Astrocyte (in vitro differentiated cells and primary cell): Measurements from ENCODE around the gene BCL3. TPM values are rescaled to one million over a fixed set of nuclear protein-coding genes. Genes with fewer than 3 reads are reported as not detected.

ENCODE experiments used
- DNase-seq: peaks from one replicate; pipeline ENCODE4 v3.0.0-alpha.2; 2010; ENCODE audit warnings: low read depth
- FAIRE-seq: peaks from 2 replicates; lab custom pipeline; 2011; peaks lifted over from hg19 to GRCh38; lab: Jason Lieb, UNC
- H2AFZ ChIP-seq: 2 replicates; pipeline ENCODE4 v1.6.0; 2012; ENCODE audit warnings: low read depth, low read length, inconsistent platforms
- H3K27ac ChIP-seq: 2 replicates; pipeline ENCODE4 v1.5.1; 2011; ENCODE audit warnings: low read depth, low read length, inconsistent platforms
- H3K27me3 ChIP-seq: 2 replicates; pipeline ENCODE4 v1.6.0; 2011; ENCODE audit warnings: low read length, inconsistent platforms; ENCODE audit not compliant: insufficient read depth
- H3K36me3 ChIP-seq: 2 replicates; pipeline ENCODE4 v1.5.1; 2011; ENCODE audit warnings: low read length, inconsistent platforms; ENCODE audit not compliant: insufficient read depth
- H3K4me1 ChIP-seq: 2 replicates; pipeline ENCODE4 v1.5.1; 2011; ENCODE audit warnings: low read length, inconsistent platforms; ENCODE audit not compliant: insufficient read depth
- H3K4me2 ChIP-seq: 2 replicates; pipeline ENCODE4 v1.6.0; 2012; ENCODE audit warnings: low read length, inconsistent platforms
- H3K4me3 ChIP-seq: 2 replicates; pipeline ENCODE4 v1.5.1; 2011; ENCODE audit warnings: low read depth, mild to moderate bottlenecking, low read length, inconsistent platforms; ENCODE audit not compliant: insufficient read depth
- H3K79me2 ChIP-seq: 2 replicates; pipeline ENCODE4 v1.6.0; 2012; ENCODE audit warnings: mild to moderate bottlenecking, low read length, inconsistent platforms; ENCODE audit not compliant: insufficient read depth
- H3K9ac ChIP-seq: 2 replicates; pipeline ENCODE4 v1.6.0; 2012; ENCODE audit warnings: mild to moderate bottlenecking, low read length, inconsistent platforms
- H3K9me3 ChIP-seq: 2 replicates; pipeline ENCODE4 v1.5.1; 2012; ENCODE audit warnings: low read depth, mild to moderate bottlenecking, low read length, inconsistent platforms; ENCODE audit not compliant: insufficient read depth
- H4K20me1 ChIP-seq: 2 replicates; pipeline ENCODE4 v1.6.0; 2012; ENCODE audit warnings: low read length, inconsistent platforms; ENCODE audit not compliant: insufficient read depth
- H3K27ac Mint-ChIP-seq: one replicate; pipeline ENCODE4 v1.8.0; 2021; ENCODE audit warnings: mild to moderate bottlenecking, mixed read lengths; ENCODE audit not compliant: unreplicated experiment
- H3K27me3 Mint-ChIP-seq: one replicate; pipeline ENCODE4 v1.8.0; 2021; ENCODE audit warnings: low read depth, mixed read lengths; ENCODE audit not compliant: unreplicated experiment
- H3K36me3 Mint-ChIP-seq: one replicate; pipeline ENCODE4 v1.8.0; 2021; ENCODE audit warnings: low read depth, mixed read lengths; ENCODE audit not compliant: unreplicated experiment
- H3K4me1 Mint-ChIP-seq: one replicate; pipeline ENCODE4 v1.8.0; 2021; ENCODE audit warnings: low read depth, mixed read lengths; ENCODE audit not compliant: unreplicated experiment
- H3K4me3 Mint-ChIP-seq: one replicate; pipeline ENCODE4 v1.8.0; 2021; ENCODE audit warnings: mild to moderate bottlenecking, moderate library complexity, mixed read lengths; ENCODE audit not compliant: unreplicated experiment
- H3K9me3 Mint-ChIP-seq: one replicate; pipeline ENCODE4 v1.8.0; 2021; ENCODE audit warnings: mild to moderate bottlenecking, mixed read lengths; ENCODE audit not compliant: unreplicated experiment
- CTCF ChIP-seq: IDR thresholded peaks from 2 replicates; pipeline ENCODE4 v1.5.1; 2011; ENCODE audit warnings: low read depth, mild to moderate bottlenecking, inconsistent platforms, low read length, moderate library complexity; ENCODE audit not compliant: insufficient read depth
- EZH2 ChIP-seq: IDR thresholded peaks from 2 replicates; pipeline ENCODE4 v1.6.1; 2012; ENCODE audit warnings: mild to moderate bottlenecking, low read length, inconsistent platforms; ENCODE audit not compliant: insufficient read depth
- total RNA-seq: library from RNA; stranded (reverse); gene quantifications from 2 replicates; pipeline ENCODE4 v1.2.1, GENCODE V29; 2021

BCL3 gene
- total RNA-seq, 1 donor from 2014 or later: 17.3 TPM

GRCh38 chr19:44723299-44723951 is 25.1 kb upstream of the BCL3 start:
- no peaks in the 10 kb centered on the region for H4K20me1 ChIP-seq
- H2AFZ ChIP-seq: no peak overlapping the region
- Mint-ChIP-seq H3K4me3 (peak overlapping the region; percentile 70), H3K4me1 (peaks cover 15% of the 10 kb centered on the region), H3K27ac (no peak overlapping the region), H3K36me3 (no peaks in the 10 kb centered on the region), H3K27me3 (peaks cover 7% of the 10 kb centered on the region), H3K9me3 (peaks cover 3% of the 10 kb centered on the region)
- DNase-seq (no peak), FAIRE-seq (no peak)
- H3K27me3 ChIP-seq: no peaks in the 10 kb centered on the region
- H3K79me2 ChIP-seq: no peaks in the 10 kb centered on the region
- no peak overlapping the region for H3K9ac ChIP-seq
- H3K36me3 ChIP-seq: no peaks in the 10 kb centered on the region
- peaks cover 29% of the 10 kb centered on the region for H3K4me1 ChIP-seq
- H3K27ac ChIP-seq: no peak overlapping the region
- no peak overlapping the region for H3K4me2 ChIP-seq
- H3K9me3 ChIP-seq: no peaks in the 10 kb centered on the region
- H3K4me3 ChIP-seq: no peak overlapping the region
- TF ChIP-seq CTCF: no peak
- TF ChIP-seq EZH2: no peak

- Histone ChIP-seq H3K27me3 (no peaks in the 10 kb centered on the region), H3K9ac (peak overlapping the region; percentile 15), H3K9me3 (no peaks in the 10 kb centered on the region), H4K20me1 (no peaks in the 10 kb centered on the region), H3K4me3 (no peak overlapping the region), H3K36me3 (no peaks in the 10 kb centered on the region), H3K4me1 (peaks cover 24% of the 10 kb centered on the region), H3K4me2 (peak overlapping the region; percentile 73), H3K27ac (no peak overlapping the region), H2AFZ (no peak overlapping the region), H3K79me2 (no peaks in the 10 kb centered on the region)
- H3K4me3 Mint-ChIP-seq: peak overlapping the region; percentile 70
- DNase-seq (peak; percentile 39), FAIRE-seq (no peak)
- TF ChIP-seq EZH2 (no peak), CTCF (peak; percentile 98)
- peaks cover 13% of the 10 kb centered on the region for H3K4me1 Mint-ChIP-seq
- H3K27me3 Mint-ChIP-seq: peaks cover 9% of the 10 kb centered on the region
- H3K36me3 Mint-ChIP-seq: no peaks in the 10 kb centered on the region
- H3K27ac Mint-ChIP-seq: no peak overlapping the region
- peaks cover 3% of the 10 kb centered on the region for H3K9me3 Mint-ChIP-seq
These were observed 24.6 kb upstream of the BCL3 start for GRCh38 chr19:44723952-44724319.

GRCh38 chr19:44725251-44725650 is 23.3 kb upstream of the BCL3 start:
- Histone ChIP-seq H3K4me2 (no peak overlapping the region), H3K9ac (no peak overlapping the region), H3K79me2 (no peaks in the 10 kb centered on the region), H3K4me3 (no peak overlapping the region), H3K4me1 (peaks cover 18% of the 10 kb centered on the region), H3K36me3 (no peaks in the 10 kb centered on the region), H2AFZ (no peak overlapping the region), H3K9me3 (no peaks in the 10 kb centered on the region), H3K27me3 (no peaks in the 10 kb centered on the region), H4K20me1 (no peaks in the 10 kb centered on the region), H3K27ac (no peak overlapping the region)
- H3K27ac Mint-ChIP-seq: no peak overlapping the region
- peaks cover 13% of the 10 kb centered on the region for H3K4me1 Mint-ChIP-seq
- TF ChIP-seq EZH2 (no peak), CTCF (no peak)
- no peak for FAIRE-seq
- DNase-seq: no peak
- peaks cover 11% of the 10 kb centered on the region for H3K27me3 Mint-ChIP-seq
- H3K36me3 Mint-ChIP-seq: no peaks in the 10 kb centered on the region
- peaks cover 3% of the 10 kb centered on the region for H3K9me3 Mint-ChIP-seq
- no peak overlapping the region for H3K4me3 Mint-ChIP-seq
